HG03460 (cell line): ENCODE results near the gene FRMD5.

Experiments
- ATAC-seq: cut with Tn5 transposase; IDR thresholded peaks from one replicate; pipeline ENCODE4 v1.9.1; 2021; ENCODE audit not compliant: unreplicated experiment

The FRMD5 gene

DNA sequence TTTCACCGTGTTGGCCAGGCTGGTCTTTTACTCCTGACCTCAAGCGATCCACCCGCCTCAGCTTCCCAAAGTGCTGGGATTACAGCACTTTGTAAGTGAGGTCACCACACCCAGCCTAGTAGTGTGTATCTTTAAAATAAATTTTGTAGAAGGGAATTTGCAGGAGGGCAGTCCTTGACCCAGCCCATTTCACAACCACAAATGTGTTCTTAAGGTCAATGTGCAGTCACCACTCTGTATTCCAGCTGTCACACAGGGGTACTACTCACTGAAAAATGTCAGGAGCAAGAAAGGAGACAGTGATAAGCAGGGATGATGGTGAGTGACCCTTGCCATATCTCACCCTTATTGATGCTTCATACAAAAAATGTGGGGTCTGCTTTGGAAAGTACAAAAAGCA lies 98.5 kb downstream of the FRMD5 start:
- no peak for ATAC-seq

DNA sequence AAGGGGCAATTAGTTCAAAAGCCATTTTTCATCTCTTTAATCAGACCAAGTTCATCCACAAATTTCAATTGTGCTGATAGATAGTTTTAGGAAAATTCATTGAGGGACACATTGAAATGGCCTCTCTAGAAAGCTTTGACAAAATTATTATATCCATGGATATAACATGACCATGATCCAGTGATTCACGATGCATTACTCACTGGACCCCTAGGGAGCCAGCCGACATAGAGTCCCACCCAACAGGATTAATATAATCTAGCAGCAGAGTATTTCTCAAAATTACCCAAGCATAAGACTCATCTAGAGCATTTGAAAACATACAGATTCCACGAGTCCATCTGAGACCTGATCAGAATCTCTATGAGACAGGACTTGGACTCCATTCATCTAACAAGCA lies 100.3 kb downstream of the FRMD5 start:
- no peak for ATAC-seq

DNA sequence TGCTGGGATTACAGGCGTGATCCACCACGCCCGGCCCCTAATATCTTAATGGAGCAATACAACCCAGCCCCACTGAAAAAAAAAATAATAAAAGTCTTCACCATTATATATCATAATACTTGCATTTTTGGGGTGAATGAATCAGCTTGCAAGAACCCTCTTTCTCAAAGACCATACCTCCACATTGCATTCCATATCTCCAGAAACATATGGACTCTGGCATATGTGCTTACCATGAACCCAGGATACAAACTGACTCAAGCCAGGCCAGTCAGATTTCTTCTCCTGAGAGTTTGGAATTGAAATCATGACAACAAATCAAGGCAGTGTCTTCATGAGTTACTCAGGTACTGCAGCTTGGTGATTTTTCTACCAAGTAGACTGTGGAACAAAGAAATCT lies 101.2 kb downstream of the FRMD5 start:
- ATAC-seq, result no peak

DNA sequence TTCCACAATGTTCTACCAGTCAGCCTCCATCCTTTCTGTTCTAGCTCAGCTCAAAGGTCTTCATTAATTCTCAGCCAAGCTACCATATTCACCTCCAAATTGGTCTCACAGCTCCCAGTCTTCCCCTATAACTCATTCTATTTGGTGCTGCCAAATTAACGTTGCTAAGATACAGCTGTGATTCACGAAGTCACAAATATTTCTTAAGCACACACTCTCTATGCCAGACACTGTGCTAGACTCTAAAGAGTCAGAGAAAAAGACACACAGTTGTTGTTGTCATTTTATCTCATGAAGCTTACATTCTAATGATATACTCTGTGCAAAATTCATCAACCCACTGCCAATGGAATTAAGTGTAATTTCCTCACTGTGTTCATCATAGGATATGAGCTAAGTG lies 102.8 kb downstream of the FRMD5 start:
- ATAC-seq, result no peak

DNA sequence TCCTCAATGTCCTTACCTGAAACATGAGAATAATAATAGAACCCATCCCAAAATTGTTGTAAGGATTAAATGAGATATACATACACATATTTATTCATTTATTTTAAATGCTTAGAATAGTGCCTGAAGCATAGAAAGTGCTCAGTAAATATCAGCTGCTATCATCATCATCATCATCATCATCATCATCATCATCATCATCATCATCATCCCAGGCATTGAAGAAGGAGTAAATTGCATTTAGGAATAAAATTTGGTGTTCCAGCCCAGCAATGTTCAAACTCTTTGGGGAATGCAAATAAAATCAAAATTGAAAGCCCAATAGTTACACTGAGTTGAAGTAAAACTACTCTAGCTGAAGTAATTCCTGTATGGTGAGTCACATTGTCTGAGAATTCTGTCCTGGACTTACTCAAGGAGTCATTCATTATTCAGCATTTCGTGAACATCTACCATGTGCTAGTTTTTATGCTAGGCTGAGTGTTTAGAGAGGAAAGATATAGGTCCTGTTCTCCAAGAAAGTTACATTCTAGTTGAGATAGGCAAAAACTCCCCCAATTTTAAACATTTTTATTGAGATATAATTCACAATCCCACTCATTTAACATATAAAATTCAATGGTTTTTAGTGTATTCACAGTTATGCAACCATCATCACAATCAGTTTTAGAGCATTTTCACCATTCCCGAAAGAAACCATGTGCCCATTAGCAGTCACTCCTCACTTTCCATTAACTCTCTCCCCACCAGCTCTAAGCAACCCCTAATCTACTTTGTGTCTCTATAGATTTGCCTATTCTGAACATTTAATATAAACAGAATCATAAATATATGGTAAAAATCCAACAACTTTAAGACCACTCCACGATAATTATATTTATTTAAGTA lies 107.2 kb downstream of the FRMD5 start:
- no peak for ATAC-seq

DNA sequence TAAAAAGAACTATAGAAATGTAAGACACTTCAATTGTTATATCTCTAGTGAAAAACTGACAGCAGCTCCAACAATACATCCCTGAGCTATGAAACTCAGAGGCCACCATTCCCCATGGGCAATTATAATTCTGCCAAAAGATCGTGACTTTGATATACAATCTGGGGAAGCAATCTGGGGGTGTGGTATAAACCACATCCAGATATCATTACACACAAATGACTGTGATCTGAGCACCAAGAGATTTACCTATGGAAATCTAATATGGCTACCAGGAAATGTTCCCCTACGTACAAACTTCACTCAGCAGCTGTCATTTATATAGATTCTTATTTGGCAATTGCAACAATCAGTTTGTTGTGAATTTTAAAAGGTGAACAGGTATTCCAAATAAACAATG lies 110.3 kb downstream of the FRMD5 start:
- no peak for ATAC-seq

DNA sequence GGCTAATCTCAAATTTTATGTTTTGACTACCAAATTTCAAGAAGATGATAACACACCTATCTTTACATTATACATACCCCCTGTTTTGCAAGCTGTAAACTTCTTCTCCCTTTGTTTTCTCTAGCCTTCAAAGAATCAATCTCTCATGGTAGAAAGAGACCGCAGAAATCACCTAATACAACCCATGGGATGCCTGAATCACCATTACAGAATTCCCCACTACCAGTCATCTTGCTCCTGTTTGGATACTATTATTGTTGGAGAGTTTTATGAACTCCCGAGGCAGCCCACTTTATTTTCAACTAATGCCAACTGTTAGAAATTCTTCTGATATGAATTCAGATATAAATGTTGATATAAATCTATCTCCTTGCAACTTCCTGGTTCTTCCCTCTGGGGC lies 110.9 kb downstream of the FRMD5 start:
- ATAC-seq, result no peak

DNA sequence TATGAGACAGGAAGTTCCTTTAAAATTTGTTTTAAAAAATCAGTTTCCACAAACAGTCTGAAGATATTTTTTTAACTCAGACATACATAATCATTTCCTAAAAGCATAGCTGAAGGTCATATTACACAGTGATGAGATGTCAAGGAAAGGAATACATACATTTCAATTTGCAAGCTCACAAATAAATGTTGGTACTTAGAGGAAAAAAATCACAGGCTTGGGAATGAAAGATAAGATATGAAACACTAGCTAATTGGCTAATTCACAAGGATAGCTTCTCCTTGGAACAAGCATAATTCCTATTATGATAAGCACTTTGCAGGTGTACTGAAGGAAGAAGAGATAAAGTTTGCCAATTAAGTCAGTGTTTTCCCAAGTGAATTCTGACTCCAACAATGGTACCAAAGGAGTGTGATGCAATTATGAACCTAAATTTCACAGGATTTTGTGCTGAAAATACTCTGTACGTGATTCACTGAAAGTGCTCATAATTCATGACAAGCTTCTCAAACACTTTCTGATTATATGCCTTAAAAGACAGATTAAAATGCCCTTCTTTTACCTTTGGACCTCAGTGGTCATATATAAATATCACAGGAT lies 112.4 kb downstream of the FRMD5 start:
- no peak for ATAC-seq

DNA sequence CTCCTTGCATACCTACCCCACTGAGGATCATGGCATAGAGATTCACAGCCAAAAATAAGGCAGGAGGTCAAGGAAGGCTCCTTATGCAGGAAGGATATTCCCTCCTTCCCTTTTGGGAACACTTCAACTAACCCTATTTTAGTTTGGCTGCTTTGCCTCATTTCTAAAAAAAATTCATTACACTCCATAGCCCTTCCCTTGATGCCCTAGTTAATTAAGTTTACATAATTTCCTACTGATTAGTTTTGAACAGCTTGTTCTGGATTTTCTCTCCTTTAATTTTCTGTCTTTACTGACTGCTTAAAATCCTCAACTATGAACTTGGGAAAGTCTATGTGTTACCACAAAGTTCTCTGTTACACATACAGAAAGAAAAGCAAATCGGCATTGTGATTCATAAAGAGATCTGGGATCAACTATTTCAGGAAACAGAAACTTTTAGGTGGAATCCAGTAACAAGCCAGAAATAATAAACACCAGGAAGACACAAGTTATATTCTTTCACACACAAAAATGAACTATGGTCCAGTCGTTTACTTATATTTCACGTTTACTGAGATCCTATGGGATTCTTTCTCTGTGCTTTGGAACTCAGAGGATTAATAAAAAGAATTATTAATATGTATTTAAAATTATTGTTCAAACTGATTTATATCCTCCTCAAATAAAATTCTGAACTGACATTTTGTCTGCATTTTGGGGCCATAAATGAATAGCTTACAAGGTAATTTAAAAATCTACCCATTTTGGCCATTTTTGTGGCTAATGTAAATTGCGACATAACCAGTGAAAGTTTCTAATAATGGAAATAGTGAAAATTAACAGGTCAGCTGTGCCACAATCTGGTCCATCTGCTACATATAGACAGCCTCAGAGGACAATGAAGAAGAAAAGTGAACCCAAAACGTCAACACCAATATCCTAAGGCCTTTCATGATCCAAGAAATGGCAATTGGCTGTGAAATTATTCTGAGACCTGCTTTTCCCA lies 113.8 kb downstream of the FRMD5 start:
- no peak for ATAC-seq

DNA sequence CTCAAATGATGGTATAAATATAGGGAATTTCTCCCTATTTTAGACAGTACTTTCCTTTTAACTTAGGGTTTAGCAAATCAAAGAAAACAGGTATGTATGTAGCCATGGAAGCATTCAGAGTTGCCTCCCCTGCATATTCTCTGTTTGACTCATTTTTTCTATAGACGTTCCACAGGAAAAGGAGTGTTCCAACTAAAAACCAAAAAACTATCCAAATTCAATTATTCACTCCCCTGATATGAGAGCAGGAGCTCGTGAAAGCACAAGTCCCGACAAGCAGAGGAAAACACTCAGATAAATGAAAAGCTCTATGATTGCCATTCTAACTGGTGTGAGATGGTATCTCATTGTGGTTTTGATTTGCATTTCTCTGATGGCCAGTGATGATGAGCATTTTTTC lies 119.5 kb downstream of the FRMD5 start:
- ATAC-seq, result no peak

DNA sequence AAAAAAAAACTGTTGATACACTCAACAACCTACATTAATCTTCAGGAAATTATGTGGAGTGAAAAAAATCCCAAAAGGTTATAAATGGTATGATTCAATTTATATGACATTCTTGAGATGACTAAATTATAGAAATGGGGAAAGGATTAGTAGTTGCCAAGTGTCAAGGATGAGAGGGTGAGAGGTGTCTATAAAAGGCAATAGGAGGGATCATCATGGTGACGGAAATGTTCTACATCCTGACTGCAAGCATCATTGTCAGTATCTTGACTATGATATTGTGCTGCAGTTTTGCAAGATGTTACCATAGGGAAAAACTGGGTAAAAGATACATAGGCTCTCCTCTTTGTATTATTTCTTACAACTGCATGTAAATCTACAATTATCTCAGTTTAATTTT lies 125.6 kb downstream of the FRMD5 start:
- no peak for ATAC-seq

DNA sequence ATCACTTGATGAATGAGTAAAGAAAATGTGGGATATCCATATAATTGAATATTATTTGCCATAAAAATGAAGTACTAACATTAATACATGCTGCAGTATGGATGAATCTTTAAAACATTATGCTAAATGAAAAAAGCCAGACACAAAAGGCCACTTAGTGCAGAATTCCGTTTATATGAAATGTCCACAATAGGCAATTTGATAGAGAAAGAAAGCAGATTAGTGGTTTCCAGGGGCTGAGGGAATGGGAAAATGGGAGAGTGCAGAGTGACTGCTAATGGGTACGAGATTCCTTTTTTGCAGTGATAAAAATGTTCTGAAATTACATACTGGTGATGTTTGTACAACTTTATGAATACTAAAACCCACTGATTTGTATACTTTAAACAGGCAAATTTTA lies 126.7 kb downstream of the FRMD5 start:
- no peak for ATAC-seq

DNA sequence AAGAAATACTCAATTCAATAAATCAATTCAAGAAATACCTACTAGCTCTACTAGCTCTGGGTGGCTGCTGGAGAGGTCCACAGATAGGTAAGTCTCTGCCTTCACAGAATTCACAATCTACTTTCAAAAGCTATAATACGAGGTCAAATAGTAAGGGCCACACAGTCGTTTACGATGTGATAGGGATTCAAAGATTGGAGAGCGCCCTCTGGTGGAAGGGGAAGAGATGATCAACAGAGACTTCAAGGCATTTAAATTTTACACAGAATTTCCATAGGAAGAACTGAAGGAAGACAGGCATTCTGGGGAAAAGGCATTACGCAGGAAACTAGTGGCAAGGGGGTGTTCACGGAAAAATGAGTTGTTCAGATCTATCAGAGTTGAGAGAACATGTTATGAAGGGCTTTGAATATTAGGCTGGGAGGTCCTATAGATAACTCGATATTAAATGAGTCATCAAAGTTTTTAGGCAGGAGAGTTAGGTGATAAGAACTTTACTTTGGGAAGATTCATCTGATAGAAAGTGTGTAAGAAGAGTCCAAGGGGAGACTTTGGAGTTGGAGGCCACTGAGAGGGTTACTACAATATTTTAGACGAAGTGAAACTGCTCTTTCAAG lies 128.8 kb downstream of the FRMD5 start:
- ATAC-seq, result no peak

DNA sequence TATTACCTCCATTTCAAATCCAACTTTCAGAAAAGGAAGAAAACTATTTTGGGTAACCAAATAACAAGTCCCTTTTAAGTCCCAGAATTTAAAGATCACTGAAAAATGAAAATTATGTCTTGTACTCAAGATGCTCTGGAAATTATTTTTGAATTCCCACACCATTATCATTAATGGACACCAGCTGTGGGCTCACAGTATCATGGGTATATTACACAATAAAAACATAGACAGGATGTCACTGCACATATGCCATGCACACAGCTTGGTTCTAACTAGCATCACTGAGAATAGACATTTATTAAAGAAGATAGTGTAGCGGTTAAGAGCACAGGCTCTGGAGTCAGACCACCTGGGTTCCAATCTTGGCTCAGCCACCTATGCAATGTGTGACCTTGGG lies 130.4 kb downstream of the FRMD5 start:
- ATAC-seq, result no peak

DNA sequence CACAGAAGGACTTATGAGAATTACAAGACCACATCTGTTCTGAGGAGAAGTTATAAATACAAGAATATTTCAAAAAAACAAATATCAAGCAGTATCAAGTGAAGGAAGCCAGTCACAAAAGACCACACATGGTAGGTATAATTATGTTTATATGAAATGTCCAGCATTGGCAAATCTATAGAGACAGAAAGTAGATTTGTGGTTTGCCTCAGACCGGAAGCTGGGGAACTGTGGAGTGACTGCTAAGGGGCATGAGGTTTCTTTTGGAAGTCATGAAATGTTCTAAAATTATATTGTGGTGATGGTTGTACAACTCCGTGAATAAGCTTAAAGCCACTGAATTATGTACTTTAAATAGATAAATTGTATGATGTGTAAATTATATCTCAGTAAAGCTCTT lies 136.9 kb downstream of the FRMD5 start:
- ATAC-seq, result no peak

DNA sequence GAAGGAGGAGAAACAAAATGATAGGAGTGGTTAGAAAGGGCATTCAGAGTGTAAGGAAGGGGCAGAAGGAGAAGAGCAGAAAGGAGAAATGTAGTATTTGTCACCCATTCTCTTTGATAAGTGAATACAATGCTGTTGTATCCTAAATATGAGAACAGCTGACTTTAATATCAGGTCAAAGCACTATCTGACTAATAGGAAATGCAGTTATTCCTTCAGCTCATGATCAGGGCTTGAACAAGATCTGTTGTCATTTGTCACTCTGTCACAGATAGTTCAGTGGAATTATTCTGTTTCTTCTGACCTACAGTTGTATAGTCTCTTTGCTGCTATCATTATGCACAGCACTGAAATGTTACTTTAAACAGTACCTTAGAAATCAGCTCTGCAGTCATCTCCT lies 149.4 kb downstream of the FRMD5 start:
- ATAC-seq, result no peak

DNA sequence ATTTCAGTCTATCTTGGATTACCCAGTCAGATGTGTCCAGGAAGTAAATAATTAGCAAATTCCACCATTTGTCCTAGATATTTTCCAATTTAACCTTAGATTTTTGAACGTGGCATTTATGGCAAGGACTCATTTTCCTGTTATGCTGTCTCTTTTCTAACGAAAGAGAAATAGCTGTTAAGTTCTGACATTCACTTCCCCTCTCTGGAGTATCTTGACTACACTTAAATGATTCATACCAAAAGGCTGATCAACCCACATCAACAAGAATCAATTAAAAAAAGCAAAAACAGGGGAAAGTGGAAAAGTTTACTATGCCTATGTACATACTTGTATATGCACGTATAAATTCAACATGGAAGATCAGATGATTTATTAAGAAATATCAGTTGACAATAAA lies 149.9 kb downstream of the FRMD5 start:
- no peak for ATAC-seq

DNA sequence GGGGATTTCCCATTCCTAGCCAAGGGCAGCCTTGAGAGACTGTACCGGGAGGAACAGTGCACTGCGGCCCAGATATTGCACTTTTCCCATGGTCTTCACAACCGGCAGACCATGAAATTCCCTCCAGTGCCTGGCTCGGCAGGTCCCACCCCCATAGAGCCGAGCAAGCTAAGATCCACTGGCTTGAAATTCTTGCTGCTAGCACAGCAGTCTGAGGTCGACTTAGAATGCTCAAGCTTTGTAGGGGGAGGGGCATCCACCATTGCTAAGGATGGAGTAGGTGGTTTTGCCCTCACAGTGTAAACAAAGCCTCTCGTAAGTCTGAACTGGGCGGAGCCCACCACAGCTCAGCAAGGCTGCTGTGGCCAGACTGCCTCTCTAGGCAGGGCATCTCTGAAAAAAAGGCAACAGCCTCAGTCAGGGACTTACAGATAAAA lies 156.3 kb downstream of the FRMD5 start:
- no peak for ATAC-seq

DNA sequence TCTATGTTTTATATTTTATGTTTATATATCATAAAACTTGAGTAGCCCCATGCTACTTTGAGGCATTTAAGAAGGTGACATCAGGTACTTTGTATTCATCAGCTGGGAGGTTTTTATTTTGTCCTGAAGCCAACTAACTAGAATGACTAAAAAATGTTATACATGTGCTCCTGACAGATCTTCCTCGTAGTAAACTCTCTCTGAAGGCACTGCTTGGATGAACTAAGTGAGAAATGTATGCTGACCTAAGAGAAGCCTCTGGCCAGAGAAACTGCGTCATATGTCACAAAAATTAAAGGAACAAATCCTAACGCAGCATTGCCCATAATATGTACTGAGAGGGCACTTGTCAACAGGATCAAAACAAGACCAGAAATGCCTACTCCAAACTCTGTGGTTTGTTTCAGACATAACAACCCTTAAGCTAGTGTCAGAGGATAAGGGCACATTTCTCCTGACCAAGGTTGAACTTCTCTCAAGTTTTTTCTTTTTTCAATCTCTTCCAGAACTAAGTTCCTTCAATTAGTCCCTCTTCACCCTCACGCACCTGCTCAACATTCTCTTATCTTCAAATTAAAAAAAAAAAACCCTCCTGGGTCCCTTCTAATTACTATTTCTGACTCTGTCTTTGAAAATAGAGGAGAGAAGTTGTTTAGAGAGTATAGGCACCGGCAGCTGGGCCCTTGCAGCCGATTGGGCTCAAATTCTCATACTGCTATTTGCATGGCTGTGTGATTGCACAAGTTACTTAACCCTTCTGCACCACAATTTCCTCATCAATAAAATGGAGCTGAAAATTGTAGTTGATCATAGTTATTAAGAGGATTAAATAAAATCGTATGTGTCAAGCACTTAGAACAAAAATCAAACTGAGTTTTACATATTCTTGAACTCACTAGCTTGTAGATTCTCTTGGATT lies 159.0 kb downstream of the FRMD5 start:
- no peak for ATAC-seq
